Tibial nerve (tissue), 4 donors: ENCODE measurements around the gene PDE2A. TPM values are rescaled to one million over a fixed set of nuclear protein-coding genes. Genes with fewer than 3 reads are reported as not detected.
A peak's percentile ranks its signal among the peaks of the same experiment; 100 is the strongest.

Experiments
- DNase-seq, 2 donors: peaks; one replicate each; pipeline ENCODE4 v3.0.0-alpha.2; 2019; ENCODE audit warnings: low spot score in 2 of 2
- H3K27ac ChIP-seq, 4 donors: fragments of 200-600 bp; sonication (generic) in 3 of 4; one replicate each; pipeline ENCODE4 v1.5.1; 2017 to 2019; ENCODE audit warnings: mild to moderate bottlenecking in 1 of 4
- H3K27me3 ChIP-seq, 2 donors: fragments of 200-600 bp; sonication (generic) in 1 of 2; one replicate each; pipeline versions ENCODE4 v1.5.1 to v1.6.0; 2017 to 2019
- H3K36me3 ChIP-seq, 3 donors: fragments of 200-600 bp; sonication (generic); one replicate each; pipeline ENCODE4 v1.5.1; 2018 to 2019
- H3K4me1 ChIP-seq, 4 donors: fragments of 200-600 bp; sonication (generic) in 3 of 4; one replicate each; pipeline ENCODE4 v1.5.1; 2017 to 2019
- H3K4me3 ChIP-seq, 4 donors: fragments of 200-600 bp; sonication (generic) in 3 of 4; one replicate each; pipeline ENCODE4 v1.5.1; 2017 to 2019; ENCODE audit warnings: mild to moderate bottlenecking in 1 of 4, moderate library complexity in 1 of 4
- H3K9me3 ChIP-seq, 4 donors: fragments of 200-600 bp; sonication (generic) in 3 of 4; one replicate each; pipeline ENCODE4 v1.5.1; 2017 to 2019
- CTCF ChIP-seq, 5 experiments: fragments of 200-600 bp in 3 of 5; fragments of 450-650 bp in 2 of 5; sonication (generic) in 3 of 5; IDR thresholded peaks; one replicate each; pipeline ENCODE4 v1.5.1; 2016 to 2019; ENCODE audit warnings: antibody characterized with exemption in 5 of 5, mild to moderate bottlenecking in 3 of 5, moderate library complexity in 2 of 5
- EP300 ChIP-seq, 2 donors: sonication (generic); formaldehyde crosslinking; IDR thresholded peaks; one replicate each; pipeline ENCODE4 v1.6.1; 2017; ENCODE audit warnings: antibody characterized with exemption in 2 of 2, mild to moderate bottlenecking in 1 of 2
- POLR2A ChIP-seq, 2 donors: fragments of 450-650 bp; IDR thresholded peaks; one replicate each; pipeline ENCODE4 v1.6.1; 2017; ENCODE audit warnings: antibody characterized with exemption in 2 of 2, mild to moderate bottlenecking in 2 of 2, moderate library complexity in 2 of 2
- WGBS, 2 donors: methylation state at CpG; one replicate each; pipeline ENCODE4 v1.1.5; 2018; 5-methylcytosine and 5-hydroxymethylcytosine counted together
- total RNA-seq, 4 donors: library from RNA; depleted of rRNA; stranded (reverse); fragments of >200 nt; gene quantifications; one replicate each; pipeline ENCODE4 v1.1.0, GENCODE V29; 2016

PDE2A gene
- total RNA-seq, 4 donors from 2014 or later, result 30.3 to 75.7 (median 43.1) TPM

- Histone ChIP-seq H3K27ac (peak overlapping the region in 2 of 4 donors; percentile 25 to 31), H3K9me3 (no peaks in the 10 kb centered on the region), H3K27me3 (no peaks in the 10 kb centered on the region), H3K4me3 (no peak overlapping the region), H3K4me1 (peaks cover 0 to 33% (median 6%) of the 10 kb centered on the region in 4 donors), H3K36me3 (no peaks in the 10 kb centered on the region)
- TF ChIP-seq EP300 (IDR thresholded peaks at IDR 0.05) (no peak), CTCF (IDR thresholded peaks at IDR 0.05) (no peak), POLR2A (IDR thresholded peaks at IDR 0.05) (no peak)
- 56 to 59% methylated on average over 16 of the region's 16 CpGs for WGBS, 2 donors
- DNase-seq, result no peak
Observed at GRCh38 chr11:72630104-72630852, 43.9 kb downstream of the PDE2A start.

GRCh38 chr11:72629266-72629665 lies 45.0 kb downstream of the PDE2A start:
- WGBS, 2 donors, result 80 to 88% methylated on average over 5 of the region's 5 CpGs
- peaks cover 0 to 37% (median 8%) of the 10 kb centered on the region in 4 donors for H3K4me1 ChIP-seq
- H3K27ac ChIP-seq, result no peak overlapping the region
- no peaks in the 10 kb centered on the region for H3K36me3 ChIP-seq
- H3K9me3 ChIP-seq, result no peaks in the 10 kb centered on the region
- no peak for DNase-seq
- TF ChIP-seq CTCF (IDR thresholded peaks at IDR 0.05) (no peak), POLR2A (IDR thresholded peaks at IDR 0.05) (no peak), EP300 (IDR thresholded peaks at IDR 0.05) (no peak)
- no peak overlapping the region for H3K4me3 ChIP-seq
- H3K27me3 ChIP-seq, result no peaks in the 10 kb centered on the region

- H3K4me1 ChIP-seq, result peaks cover 0 to 37% (median 8%) of the 10 kb centered on the region in 4 donors
- H3K27ac ChIP-seq, result peak overlapping the region in 1 of 4 donors; percentile 80
- H3K36me3 ChIP-seq, result no peaks in the 10 kb centered on the region
- no peak for TF ChIP-seq CTCF (IDR thresholded peaks at IDR 0.05)
- TF ChIP-seq POLR2A (IDR thresholded peaks at IDR 0.05), result no peak
- no peak for TF ChIP-seq EP300 (IDR thresholded peaks at IDR 0.05)
- no peak overlapping the region for H3K4me3 ChIP-seq
- no peaks in the 10 kb centered on the region for H3K9me3 ChIP-seq
- no peak for DNase-seq
- 66 to 72% methylated on average over 5 to 7 of the region's 7 CpGs for WGBS, 2 donors
- no peaks in the 10 kb centered on the region for H3K27me3 ChIP-seq
Observed at GRCh38 chr11:72627594-72628281, 46.5 kb downstream of the PDE2A start.

- no peak for TF ChIP-seq EP300 (IDR thresholded peaks at IDR 0.05)
- TF ChIP-seq POLR2A (IDR thresholded peaks at IDR 0.05), result no peak
- no peak for TF ChIP-seq CTCF (IDR thresholded peaks at IDR 0.05)
- WGBS, 2 donors, result 79 to 85% methylated on average over 11 of the region's 11 CpGs
- peak overlapping the region in 3 of 4 donors; percentile 31 to 80 (median 57) for H3K27ac ChIP-seq
- peaks cover 0 to 37% (median 8%) of the 10 kb centered on the region in 4 donors for H3K4me1 ChIP-seq
- H3K27me3 ChIP-seq, result no peaks in the 10 kb centered on the region
- no peaks in the 10 kb centered on the region for H3K36me3 ChIP-seq
- no peak for DNase-seq
- no peaks in the 10 kb centered on the region for H3K9me3 ChIP-seq
- H3K4me3 ChIP-seq, result no peak overlapping the region
Observed at GRCh38 chr11:72626414-72626936, 47.7 kb downstream of the PDE2A start.
